Body of pancreas (tissue), 4 donors: Measurements from ENCODE around the gene MLXIPL. TPM values are rescaled to one million over a fixed set of nuclear protein-coding genes. Genes with fewer than 3 reads are reported as not detected.

ENCODE experiments used
- ATAC-seq: fragments of 150-250 bp; one replicate; pipeline ENCODE4 v1.9.1; 2016
- DNase-seq, 4 donors: peaks; one replicate each; pipeline ENCODE4 v3.0.0-alpha.2; 2019
- H3K27ac ChIP-seq, 4 donors: fragments of 200-600 bp; sonication (generic); 1 replicate in 3 of 4; 2 replicates in 1 of 4; pipeline versions ENCODE4 v1.5.1 to v1.6.1; 2016 to 2019; ENCODE audit warnings: mild to moderate bottlenecking in 1 of 4, mixed read lengths in 1 of 4, moderate library complexity in 1 of 4
- H3K27me3 ChIP-seq, 2 donors: fragments of 200-600 bp; sonication (generic); one replicate each; pipeline ENCODE4 v1.6.0; 2016; ENCODE audit warnings: mild to moderate bottlenecking in 1 of 2
- H3K36me3 ChIP-seq, 2 donors: fragments of 200-600 bp; sonication (generic); replicated peaks in 1 of 2; 2 replicates each; pipeline ENCODE4 v1.5.1; 2016; ENCODE audit warnings: low read depth in 2 of 2; ENCODE audit not compliant: insufficient read depth in 1 of 2
- H3K4me1 ChIP-seq: fragments of 200-600 bp; sonication (generic); one replicate; pipeline ENCODE4 v1.6.0; 2016
- H3K4me3 ChIP-seq, 2 donors: fragments of 200-600 bp; sonication (generic); 1 replicate in 1 of 2; 2 replicates in 1 of 2; pipeline ENCODE4 v1.5.1; 2016 to 2019
- H3K9me3 ChIP-seq, 3 donors: fragments of 200-600 bp; sonication (generic); 1 replicate in 2 of 3; 2 replicates in 1 of 3; pipeline ENCODE4 v1.5.1; 2016
- POLR2A ChIP-seq, 3 donors: fragments of 450-650 bp; IDR thresholded peaks; one replicate each; pipeline ENCODE4 v1.6.1; 2016; ENCODE audit warnings: antibody characterized with exemption in 3 of 3, mild to moderate bottlenecking in 2 of 3
- WGBS, 2 donors: methylation state at CpG; one replicate each; pipeline ENCODE4 v1.1.5; 2017; 5-methylcytosine and 5-hydroxymethylcytosine counted together
- intact Hi-C: fragments of 100-400 bp; cut with DNase I; formaldehyde crosslinking; loops from one replicate; pipeline ENCODE4 v1.15.1; 2023
- total RNA-seq, 2 donors: library from RNA; depleted of rRNA; stranded (reverse); fragments of >200 nt; gene quantifications; one replicate each; pipeline ENCODE4 v1.1.0, GENCODE V29; 2016
- TF ChIP-seq, protein P1 (sequence below), 7 experiments: fragments of 450-650 bp in 4 of 7; fragments of 200-600 bp in 3 of 7; sonication (generic) in 3 of 7; IDR thresholded peaks; one replicate each; pipeline ENCODE4 v1.5.1; 2016 to 2019; ENCODE audit warnings: antibody characterized with exemption in 7 of 7

MLXIPL gene, protein sequence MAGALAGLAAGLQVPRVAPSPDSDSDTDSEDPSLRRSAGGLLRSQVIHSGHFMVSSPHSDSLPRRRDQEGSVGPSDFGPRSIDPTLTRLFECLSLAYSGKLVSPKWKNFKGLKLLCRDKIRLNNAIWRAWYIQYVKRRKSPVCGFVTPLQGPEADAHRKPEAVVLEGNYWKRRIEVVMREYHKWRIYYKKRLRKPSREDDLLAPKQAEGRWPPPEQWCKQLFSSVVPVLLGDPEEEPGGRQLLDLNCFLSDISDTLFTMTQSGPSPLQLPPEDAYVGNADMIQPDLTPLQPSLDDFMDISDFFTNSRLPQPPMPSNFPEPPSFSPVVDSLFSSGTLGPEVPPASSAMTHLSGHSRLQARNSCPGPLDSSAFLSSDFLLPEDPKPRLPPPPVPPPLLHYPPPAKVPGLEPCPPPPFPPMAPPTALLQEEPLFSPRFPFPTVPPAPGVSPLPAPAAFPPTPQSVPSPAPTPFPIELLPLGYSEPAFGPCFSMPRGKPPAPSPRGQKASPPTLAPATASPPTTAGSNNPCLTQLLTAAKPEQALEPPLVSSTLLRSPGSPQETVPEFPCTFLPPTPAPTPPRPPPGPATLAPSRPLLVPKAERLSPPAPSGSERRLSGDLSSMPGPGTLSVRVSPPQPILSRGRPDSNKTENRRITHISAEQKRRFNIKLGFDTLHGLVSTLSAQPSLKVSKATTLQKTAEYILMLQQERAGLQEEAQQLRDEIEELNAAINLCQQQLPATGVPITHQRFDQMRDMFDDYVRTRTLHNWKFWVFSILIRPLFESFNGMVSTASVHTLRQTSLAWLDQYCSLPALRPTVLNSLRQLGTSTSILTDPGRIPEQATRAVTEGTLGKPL
- 10 to 100 TPM; 13.5 to 33.0 TPM for total RNA-seq

DNA sequence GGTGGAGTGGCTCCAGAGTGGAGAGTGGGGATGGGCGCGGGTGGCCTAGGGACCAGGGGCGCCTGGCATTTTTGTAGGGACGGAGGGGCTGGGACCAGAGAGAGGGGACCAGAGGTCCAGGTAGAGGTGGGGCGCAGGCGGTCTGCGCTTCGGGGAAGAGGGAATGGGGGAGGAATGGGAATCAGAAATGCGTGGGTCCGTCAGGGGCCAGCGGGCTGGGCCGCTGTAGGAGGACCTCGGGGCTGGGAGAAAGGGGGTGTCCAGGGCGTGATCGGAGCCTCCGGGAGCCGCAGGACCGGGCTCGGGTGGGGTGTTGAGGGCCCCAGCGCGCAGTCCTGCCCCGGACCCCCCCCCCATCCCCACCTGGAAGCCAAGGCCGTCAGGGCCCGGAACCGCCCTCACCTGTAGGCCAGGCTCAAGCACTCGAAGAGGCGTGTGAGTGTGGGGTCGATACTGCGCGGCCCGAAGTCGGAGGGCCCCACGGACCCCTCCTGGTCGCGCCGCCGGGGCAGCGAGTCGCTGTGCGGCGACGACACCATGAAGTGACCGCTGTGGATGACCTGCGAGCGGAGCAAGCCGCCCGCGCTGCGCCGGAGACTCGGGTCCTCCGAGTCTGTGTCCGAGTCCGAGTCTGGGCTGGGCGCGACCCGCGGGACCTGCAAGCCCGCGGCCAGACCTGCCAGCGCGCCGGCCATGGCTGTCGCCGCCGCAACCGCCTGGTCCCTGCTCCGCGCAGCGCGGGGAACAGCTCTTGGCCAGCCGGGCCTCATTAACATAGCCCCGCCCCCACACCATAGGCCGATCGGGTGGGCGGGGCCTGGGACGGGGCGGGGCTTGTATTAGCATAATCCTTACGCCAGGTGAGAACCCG is at the start of gene MLXIPL:
TSS of gene MLXIPL (minus strand) at position 725 of the 871 bp plus-strand sequence. CDS start at position 695, 30 bp downstream.
- Histone ChIP-seq H3K27me3 (peaks cover 0 to 3% of the 10 kb centered on the region in 2 donors), H3K27ac (peak within 1 kb of the TSS; percentile 50 to 73 (median 60)), H3K36me3 (no peaks in the 10 kb centered on the region), H3K4me3 (peak within 1 kb of the TSS; percentile 16 to 36), H3K4me1 (peaks cover 26% of the 10 kb centered on the region), H3K9me3 (no peaks in the 10 kb centered on the region)
- peak; percentile 76 to 81 (median 77) for TF ChIP-seq POLR2A (IDR thresholded peaks at IDR 0.05)
- TF ChIP-seq, protein P1, sequence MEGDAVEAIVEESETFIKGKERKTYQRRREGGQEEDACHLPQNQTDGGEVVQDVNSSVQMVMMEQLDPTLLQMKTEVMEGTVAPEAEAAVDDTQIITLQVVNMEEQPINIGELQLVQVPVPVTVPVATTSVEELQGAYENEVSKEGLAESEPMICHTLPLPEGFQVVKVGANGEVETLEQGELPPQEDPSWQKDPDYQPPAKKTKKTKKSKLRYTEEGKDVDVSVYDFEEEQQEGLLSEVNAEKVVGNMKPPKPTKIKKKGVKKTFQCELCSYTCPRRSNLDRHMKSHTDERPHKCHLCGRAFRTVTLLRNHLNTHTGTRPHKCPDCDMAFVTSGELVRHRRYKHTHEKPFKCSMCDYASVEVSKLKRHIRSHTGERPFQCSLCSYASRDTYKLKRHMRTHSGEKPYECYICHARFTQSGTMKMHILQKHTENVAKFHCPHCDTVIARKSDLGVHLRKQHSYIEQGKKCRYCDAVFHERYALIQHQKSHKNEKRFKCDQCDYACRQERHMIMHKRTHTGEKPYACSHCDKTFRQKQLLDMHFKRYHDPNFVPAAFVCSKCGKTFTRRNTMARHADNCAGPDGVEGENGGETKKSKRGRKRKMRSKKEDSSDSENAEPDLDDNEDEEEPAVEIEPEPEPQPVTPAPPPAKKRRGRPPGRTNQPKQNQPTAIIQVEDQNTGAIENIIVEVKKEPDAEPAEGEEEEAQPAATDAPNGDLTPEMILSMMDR (IDR thresholded peaks at IDR 0.05): no peak
- peak; percentile 95 to 99 (median 96) for DNase-seq
- WGBS, 2 donors: 1 to 3% methylated on average over 14 to 66 of the region's 80 CpGs
- peak; percentile 93 for ATAC-seq
- intact Hi-C loops: loop anchor here (5.0 kb wide), 1 partner anchor 48 kb away; no protein-coding TSS in a partner anchor

DNA sequence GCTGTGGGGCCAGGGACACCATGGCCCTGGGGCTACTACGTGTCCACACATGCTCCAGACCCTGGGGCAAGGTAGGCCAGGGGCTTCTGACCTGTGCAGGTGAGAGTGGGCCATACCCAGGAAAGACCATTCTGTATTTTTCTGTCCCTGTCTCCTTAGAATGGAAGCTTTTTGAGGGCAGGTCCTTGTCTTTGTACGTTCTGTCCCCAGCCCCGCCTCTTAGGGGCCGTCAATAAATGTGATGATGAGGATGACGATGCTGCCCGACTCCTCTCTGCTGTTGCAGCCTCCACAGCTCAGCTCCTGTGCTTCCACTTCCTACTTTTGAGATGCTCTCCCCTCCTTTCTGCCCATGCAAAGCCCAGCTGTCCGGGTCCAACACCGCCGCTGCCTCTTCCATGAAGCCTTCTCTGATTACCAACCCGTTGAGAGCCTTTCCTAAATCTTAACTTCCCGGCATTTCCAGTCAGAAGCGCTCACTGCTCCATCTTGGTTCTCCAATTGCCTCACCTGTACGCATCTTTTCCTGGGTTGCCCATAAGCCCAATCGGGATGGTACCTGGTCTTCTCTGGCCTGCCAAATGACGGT is 47.6 kb upstream of the MLXIPL start:
- Histone ChIP-seq H3K4me3 (no peak overlapping the region), H3K4me1 (peaks cover 18% of the 10 kb centered on the region), H3K27ac (no peak overlapping the region), H3K27me3 (no peaks in the 10 kb centered on the region), H3K9me3 (no peaks in the 10 kb centered on the region), H3K36me3 (no peaks in the 10 kb centered on the region)
- TF ChIP-seq POLR2A (IDR thresholded peaks at IDR 0.05): no peak
- TF ChIP-seq, protein P1 (IDR thresholded peaks at IDR 0.05): no peak
- ATAC-seq (no peak), DNase-seq (no peak)
- 94 to 97% methylated on average over 14 to 15 of the region's 15 CpGs for WGBS, 2 donors
- intact Hi-C loops: loop anchor here (5.0 to 10.0 kb wide), 2 partner anchors 50 to 53 kb away; partner anchors contain the start of gene MLXIPL

DNA sequence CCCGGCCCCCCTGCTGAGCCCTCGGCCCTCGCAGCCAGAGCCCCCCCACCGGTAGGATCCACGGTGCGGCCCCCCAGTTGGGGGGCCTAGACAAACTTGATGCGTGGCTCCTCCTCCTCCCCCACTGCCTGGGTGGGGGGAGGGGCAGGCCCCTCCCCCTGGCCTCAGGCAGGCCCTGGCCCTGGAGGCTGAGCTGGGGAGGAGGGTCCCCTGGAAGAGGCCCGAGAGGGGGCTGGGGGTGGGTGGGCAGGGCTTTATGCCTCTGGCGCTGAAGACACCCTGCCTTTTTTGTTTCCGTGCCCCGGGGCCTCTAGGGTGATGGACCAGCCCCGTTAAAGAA is 47.0 kb upstream of the MLXIPL start:
- Histone ChIP-seq H3K36me3 (no peaks in the 10 kb centered on the region), H3K27ac (no peak overlapping the region), H3K27me3 (no peaks in the 10 kb centered on the region), H3K9me3 (no peaks in the 10 kb centered on the region), H3K4me1 (peaks cover 18% of the 10 kb centered on the region), H3K4me3 (no peak overlapping the region)
- intact Hi-C loops: loop anchor here (5.0 to 10.0 kb wide), 2 partner anchors 49 to 54 kb away; partner anchors contain the start of gene MLXIPL
- ATAC-seq: no peak
- DNase-seq: no peak
- 20 to 64% methylated on average over 1 to 8 of the region's 12 CpGs for WGBS, 2 donors
- TF ChIP-seq POLR2A (IDR thresholded peaks at IDR 0.05): no peak
- TF ChIP-seq, protein P1 (IDR thresholded peaks at IDR 0.05): no peak

DNA sequence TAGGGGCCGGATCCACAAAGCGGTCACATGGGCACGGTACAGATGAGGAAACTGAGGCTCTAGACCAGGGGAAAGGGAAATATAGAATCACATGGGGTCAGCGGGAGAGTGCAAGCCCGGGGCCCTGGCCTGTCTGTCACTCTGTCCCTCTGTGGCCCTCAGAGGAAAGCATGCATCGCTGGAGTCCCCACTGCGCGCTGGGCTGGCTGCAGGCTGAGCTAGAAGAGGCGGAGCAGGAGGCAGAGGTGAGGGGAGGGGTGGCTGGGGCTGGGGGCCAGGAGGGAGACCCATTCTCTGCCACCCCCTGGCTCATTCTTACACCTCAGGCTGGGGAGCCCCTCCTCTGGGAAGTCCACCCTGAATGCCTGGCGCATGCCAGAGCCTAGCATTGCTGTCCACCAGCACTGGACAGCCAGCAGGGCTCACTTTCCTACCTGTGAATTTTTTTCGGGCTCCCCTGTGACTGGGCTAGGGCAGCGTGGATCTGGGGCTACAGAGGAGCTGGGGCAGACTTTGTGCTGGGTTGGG is 45.6 kb upstream of the MLXIPL start:
- Histone ChIP-seq H3K27ac (peak overlapping the region in 2 of 4 donors; percentile 59 to 68), H3K4me3 (no peak overlapping the region), H3K27me3 (no peaks in the 10 kb centered on the region), H3K9me3 (no peaks in the 10 kb centered on the region), H3K36me3 (no peaks in the 10 kb centered on the region), H3K4me1 (peaks cover 21% of the 10 kb centered on the region)
- WGBS, 2 donors: 85% methylated on average over 6 to 12 of the region's 12 CpGs
- DNase-seq (no peak), ATAC-seq (no peak)
- TF ChIP-seq POLR2A (IDR thresholded peaks at IDR 0.05): no peak
- TF ChIP-seq, protein P1 (IDR thresholded peaks at IDR 0.05): no peak
- intact Hi-C loops: loop anchor here (5.0 to 10.0 kb wide), 2 partner anchors 48 to 55 kb away; partner anchors contain the start of gene MLXIPL
